GM18499 (cell line): ENCODE measurements around the gene DPEP2NB.
"Not testable (repeated sequence)": the region's sequence is repeated elsewhere in the genome, so short reads cannot be mapped to it uniquely, and the experiment has no call there.

Experiments
- ATAC-seq: cut with Tn5 transposase; IDR thresholded peaks from one replicate; pipeline ENCODE4 v1.9.1; 2021; ENCODE audit warnings: moderate number of reproducible peaks; ENCODE audit not compliant: insufficient read depth, unreplicated experiment

The DPEP2NB gene, protein sequence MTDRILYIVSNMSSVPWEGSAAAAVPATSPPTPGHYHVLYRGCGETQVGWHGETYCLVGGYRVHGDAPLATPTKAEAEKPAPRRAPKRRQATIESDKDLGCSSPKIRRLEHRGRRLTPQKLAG

DNA sequence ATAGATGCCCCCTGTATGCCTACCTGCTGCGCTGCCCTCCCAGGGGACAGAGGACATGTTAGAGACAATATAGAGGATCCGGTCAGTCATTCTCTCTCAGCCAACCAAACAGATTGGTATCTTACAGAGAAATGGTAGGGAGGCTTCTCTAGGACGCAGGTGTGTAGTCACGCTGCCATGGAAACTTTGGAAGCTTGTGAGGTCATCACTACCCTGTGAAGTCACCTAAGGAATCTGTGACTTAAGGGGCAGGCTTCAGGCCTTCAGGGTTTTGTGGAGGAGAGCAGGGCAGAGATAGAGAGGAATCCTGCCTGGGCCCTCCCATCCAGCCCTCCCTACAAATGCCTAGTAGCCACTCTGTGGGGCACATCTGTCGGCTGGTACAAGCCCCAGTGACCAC lies at the start of gene DPEP2NB:
TSS of gene DPEP2NB (minus strand) at position 231 of the 400 bp plus-strand sequence. CDS start at position 90, 141 bp downstream.
- ATAC-seq = no peak

DNA sequence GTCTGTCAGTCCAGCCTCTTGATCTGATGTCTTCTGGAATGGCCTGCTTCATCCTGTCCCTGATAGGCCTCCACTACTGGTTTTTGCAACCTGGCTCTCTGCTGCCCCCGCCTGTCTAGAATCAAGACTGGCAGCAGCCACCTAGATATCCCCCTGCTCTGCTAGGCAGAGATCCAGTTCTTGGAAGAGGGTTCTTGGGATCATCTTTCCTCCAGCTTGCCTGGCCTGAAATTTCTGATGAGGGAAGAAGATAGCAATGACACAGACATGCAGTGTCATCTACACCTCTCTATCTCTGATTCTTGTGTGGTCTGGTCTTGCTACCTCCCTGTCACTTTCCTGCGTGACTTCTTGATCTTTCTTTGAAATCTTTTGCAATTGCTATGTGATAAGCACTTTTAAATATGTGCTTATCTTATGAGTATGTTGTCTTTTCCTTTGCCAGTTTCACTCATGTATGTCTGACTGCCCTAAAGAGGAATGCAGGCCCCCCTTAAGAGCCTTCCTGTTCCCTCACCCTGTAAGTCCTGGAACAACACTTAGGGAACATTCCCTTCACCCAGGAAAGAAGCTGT lies 49.2 kb upstream of the DPEP2NB start:
- ATAC-seq = no peak

DNA sequence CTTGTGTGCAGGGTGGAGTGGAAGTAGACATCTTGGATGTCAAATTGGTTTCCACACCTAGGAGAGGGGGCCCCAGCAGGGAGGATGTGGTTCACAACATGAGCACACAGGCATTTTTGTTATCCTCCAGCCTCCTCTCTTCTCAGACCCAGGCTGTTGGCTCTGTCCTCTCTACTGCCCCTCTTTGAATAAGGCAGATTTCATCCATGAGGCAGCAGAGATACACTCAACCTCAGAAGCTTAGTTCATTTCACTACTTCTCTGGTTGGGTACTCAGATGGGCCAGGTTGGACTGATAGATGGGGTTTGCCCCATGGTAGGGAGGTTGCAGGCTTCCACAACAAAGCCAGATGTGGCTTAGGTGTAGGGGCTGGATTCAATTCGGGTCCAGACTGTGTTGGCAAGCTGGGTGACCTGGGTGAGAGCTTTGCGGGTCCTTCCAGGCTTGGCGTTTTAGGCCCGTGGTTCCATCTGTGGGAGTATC lies 47.2 kb upstream of the DPEP2NB start:
- no peak for ATAC-seq

DNA sequence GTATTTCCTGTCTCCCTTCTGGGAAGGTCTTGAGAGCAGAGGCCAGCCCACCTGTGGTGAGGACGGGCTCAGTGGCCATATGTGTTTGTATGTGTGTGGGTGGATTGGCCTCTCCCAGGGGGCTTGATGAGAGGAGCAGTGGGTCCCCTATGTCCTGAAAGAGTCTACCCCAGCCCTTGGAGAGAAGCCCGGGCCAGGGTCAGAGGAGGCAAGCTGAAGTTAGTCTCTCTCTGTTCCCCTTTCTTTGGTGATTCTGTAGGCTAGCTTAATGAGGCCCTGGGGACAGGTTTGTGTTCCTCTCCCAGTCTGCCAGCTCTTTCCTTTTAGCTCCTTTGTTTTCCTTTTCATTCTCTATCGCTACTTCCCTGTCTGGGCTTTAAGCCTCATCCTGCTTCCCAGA lies 45.7 kb upstream of the DPEP2NB start:
- ATAC-seq = no peak

DNA sequence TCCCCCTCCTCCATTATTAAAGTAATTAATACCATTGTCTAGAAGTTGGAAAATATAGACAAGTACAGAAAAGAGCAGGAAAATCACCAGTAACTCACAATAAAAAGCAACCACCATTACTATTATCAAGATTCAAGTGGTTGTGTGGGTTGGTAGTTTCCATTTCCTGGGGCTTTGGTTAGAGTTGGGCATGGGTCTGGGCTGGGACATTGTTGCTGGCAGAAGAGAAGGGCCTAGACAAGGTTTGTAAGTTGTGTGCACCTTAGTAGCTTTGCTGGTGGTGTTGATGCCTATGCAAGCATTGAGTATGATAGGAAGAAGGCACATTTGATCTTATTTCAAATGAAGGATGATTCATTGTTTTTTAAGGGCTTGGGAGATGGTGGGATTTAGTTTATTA lies 44.1 kb upstream of the DPEP2NB start:
- ATAC-seq = no peak

DNA sequence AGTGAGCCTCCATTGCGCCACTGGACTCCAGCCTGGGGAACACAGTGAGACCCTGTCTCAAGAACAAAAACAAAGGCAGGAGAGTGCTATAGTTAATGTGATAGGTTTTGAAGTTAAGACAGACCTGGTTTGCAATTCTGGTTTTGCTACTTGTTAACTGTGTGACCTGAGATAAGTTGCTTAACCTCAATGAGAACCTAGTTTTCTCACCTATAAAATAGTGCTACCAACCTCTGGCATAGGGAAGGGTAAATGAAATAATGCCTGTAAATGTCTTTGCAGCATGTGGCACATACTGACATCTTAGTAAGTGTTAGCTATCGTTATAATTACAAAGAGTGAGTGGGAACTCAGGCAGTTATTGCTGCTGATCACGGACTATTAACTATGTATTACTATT lies 39.7 kb upstream of the DPEP2NB start:
- no peak for ATAC-seq

DNA sequence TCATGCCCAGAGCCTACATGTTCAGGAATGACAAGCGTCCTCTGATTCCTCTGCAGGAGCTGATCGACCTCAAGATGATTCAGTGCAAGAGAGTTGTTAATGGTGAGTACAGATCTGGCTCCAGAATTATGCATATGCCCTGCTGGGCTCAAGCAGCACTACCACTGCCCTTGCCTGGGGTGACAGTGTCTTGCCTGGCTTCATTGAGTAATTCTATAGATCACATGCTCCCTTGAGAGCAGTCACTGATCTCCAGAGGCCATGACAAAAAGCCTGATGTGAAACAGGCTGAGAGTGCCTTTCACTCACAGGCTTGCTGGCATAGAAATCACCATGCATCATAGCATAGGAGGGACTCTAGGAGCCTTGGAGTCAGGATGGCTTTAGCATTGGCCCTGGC lies 33.7 kb upstream of the DPEP2NB start:
- no peak for ATAC-seq

DNA sequence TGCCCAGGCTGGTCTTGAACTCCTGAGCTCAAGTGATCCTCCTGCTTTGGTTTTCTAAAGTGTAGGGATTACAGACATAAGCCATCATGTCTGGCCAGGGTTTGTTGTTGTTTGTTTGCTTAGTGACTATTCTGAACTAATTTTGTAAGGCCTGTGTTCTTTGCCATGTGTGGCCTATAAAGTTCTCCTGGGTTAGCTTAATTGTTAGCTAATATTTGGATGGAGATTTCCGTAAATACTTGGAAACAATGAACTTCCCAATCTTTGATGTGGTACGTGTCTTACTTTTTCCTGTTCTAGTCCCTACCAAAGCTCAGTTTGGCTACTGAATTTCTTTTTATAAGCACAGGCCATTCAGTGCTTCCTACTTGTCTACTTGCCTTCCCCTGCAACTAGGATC lies 32.3 kb upstream of the DPEP2NB start:
- ATAC-seq = no peak

DNA sequence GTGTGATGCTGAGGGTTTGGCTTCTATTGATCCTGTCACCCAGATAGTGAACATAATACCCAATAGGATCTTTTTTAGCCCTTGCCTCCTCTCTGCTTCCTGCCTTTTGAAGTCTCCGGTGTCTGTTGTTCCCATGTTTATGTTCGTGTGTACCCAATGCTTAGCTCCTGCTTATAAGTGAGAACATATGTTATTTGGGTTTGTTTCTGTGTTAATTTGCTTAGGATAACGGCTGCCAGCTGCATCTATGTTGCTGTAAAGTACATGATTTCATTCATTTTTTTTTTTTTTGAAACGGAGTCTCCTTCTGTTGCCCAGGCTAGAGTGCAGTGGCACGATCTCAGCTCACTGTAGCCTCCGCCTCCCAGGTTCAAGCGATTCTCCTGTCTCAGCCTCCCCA lies 30.4 kb upstream of the DPEP2NB start:
- ATAC-seq = no peak

DNA sequence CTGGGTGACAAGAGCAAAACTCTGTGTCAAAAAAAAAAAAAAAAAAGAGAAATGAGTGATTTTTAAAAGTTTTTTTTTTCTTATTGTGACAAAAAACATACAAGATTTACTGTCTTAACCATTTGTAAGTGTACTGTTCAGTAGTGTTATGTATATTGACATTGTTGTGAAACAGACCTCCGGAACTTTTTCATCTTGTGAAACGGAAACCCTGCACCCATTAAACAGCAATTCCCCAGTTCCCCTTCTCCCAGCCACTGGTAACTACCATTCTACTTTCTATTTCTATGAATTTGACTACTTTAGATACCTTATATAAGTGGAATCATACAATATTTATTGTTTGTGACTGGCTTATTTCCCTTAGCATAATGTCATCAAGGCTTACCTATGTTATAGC lies 26.1 kb upstream of the DPEP2NB start:
- no peak for ATAC-seq

DNA sequence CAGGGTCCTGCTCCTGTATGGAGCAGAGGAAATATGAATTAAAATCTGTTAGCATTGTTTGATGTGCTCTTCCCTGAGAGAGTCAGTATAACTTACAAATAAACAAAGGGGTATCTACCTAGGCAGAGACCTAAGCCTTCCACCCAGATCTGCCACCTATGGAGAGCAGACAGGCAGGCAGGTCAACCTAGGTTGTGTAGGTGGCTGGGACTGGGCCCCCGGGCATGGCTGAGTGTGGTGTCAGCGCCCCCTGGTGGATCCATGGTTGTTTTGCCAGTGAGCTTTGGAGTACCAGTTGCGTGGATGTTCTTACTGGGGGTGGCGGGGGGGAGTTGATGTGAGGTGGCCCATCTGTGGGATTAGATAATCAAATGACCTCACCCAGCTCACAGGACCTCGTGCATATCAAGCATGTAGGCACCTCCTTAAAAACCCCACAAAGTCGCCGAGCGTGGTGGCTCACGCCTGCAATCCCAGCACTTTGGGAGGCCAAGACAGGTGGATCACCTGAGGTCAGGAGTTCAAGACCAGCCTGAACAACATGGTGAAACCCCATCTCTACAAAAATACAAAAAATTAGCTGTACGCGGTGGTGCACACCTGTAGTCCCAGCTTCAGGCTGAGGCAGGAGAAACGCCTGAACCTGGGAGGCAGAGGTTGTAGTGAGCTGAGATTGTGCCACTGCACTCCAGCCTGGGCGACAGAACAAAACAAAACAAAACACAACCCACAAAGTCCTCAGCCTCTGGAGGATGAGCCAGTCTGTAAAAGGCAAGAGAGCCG lies 25.0 kb upstream of the DPEP2NB start:
- no peak for ATAC-seq

DNA sequence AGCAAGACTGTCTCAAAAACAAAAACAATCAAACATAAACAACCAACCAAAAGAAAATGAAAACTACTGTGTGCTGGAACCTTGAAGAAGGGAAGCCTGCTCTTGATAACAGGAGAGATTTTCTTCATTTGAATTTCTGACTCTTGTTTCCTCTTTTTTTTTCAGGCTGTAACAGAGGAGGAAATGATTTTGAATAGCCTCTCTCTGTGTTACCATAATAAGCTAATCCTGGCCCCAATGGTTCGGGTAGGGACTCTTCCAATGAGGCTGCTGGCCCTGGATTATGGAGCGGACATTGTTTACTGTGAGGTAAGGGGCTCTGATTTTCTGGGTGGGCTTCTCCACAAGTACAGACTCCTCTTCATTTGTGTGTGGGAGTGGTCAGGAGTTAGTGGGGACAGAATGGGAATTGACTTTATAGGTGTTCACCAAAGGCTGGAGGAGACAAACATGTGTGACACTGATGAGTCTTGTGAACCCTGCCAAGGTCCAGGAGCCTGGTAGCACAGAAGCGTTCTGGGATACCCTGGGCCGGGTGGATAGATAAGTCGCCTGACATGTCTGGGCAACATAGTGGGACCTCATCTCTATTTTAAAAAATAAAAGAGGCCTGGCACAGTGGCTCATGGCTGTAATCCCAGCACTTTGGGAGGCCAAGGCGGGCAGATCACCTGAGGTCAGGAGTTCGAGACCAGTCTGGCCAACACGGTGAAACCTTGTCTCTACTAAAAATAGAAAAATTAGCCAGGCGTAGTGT lies 22.3 kb upstream of the DPEP2NB start:
- no peak for ATAC-seq

DNA sequence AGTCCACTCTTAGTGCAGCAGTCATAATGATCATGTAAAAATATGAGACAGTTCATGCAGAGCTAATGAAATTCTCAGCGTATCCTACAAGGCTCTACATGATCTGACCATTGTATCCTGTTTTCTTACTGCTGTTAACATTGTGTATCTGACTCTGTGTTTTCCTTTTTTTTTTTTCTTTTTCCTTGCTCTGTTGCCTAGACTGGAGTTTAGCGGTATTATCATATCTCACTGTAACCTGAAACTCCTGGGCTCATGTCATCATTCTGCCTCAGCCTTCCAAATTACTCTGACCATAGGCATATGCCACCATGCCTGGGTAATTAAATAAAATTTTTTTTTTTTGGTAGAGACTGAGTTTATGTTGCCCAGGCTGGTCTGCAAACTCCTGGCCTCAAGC lies 19.5 kb upstream of the DPEP2NB start:
- ATAC-seq = no peak

DNA sequence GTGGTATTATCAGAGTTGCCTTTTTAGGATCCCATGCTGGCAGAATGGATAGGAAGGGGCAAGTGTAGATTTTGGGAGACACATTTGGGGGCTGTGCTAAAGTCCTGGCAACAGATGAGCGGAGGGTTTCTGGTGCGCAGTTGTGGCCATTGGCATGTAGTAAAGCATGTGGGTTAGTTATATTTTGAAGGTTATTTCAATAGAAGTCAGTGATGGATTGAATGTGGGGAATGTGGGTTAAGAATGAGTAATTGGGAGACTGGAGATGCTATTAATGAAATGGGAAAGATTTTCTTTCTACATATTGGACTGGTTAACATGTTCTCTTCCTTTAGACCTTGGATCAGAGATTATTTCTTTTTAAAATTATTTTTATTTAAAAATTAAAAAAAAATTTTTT lies 17.4 kb upstream of the DPEP2NB start:
- no peak for ATAC-seq

DNA sequence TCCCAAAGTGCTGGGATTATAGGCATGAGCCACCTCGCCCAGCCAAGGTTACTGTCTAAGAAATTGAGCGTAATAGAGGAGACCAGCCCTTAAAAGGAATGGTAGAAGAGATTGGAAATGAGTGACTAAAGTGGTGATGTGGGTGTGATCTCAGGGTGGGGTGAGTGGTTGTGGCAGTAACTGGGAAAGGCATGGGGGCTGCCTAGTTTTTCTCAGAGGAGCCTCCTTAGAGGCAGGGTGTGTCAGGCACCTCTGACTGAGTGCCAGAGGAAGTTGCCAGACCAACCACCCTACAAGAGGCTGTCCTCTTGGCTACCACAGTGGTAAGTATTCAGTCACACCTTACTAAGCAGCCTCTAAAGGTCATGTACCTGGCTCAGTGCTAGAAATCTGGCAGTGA lies 16.2 kb upstream of the DPEP2NB start:
- no peak for ATAC-seq

DNA sequence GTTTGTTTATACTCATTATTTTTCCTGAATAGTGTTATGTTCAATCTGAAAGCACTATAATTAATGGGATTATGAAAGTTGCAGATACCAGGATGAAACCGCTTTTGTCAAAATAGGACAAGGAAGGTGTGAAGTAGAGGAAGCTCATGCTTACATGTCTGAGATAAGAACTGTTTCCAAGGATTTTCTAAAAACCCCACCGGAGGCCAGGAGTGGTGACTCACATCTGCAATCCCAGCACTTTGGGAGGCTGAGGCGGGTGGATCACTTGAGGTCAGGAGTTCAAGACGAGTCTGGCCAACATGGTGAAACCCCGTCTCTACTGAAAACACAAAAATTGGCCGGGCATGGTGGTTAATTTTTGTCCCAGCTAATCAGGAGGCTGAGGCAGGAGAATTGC lies 14.4 kb upstream of the DPEP2NB start:
- not testable (repeated sequence) for ATAC-seq

DNA sequence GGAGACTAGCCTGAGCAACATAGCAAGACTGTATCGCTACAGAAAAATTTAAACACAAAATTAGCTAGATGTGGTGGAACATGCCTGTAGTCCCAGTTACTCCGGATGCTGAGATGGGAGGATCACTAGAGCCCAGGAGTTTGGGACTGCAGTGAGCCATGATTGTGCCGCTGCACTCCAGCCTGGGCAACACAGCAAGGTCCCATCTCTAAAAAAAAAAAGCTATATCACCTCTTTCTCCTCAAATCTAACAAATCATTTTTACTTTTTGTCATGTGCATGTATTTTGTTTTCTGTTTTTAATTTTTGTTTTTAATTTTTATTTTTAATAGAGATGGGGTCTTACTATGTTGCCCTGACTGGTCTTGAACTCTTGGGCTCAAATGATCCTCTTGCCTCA lies 13.3 kb upstream of the DPEP2NB start:
- no peak for ATAC-seq

DNA sequence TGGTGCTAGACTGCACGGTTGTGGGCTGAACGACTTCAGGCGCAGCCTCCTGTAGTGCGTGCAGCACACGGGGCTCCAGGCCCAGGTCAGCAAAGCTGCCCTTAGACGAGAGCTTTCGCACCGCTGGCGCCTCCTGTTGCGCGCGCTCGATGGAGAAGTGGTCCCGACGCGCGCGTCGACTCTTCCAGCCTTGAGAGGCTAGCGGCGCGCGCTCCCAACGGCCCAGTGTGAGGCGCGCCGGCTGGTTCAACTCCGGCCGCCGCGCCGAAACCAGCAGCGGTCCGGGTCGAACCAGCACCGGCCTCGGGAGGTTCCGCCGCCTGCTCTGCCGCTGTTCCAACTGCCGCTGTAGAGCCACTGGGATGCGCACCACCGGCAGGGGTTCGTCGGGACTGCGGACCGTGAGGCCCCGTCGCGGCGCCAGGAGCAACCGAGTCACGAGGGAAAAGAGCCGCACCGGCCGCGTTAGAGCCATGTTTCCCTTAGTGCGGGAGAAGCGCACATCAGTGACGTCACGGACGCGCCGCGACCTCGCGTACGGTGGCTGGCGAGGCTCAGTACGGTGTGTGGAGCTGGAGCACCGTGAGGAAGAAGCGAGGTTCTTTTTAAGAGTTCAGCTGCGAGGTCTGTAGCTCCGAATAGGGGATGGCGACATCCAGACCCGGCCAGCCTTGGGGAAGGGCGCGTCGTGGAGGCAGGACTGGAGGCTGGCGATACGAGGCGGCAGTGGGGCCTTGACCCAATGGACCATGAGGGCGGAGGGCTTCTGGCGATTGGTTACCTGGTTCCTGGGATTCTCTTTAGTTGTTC lies 7.2 kb upstream of the DPEP2NB start, which contains the start of the genes DDX28 and DUS2:
TSS of gene DDX28 (minus strand) at position 505 of the 810 bp plus-strand sequence. CDS start at position 475, 30 bp downstream.
TSS of gene DUS2 (plus strand) at position 557 of the 810 bp plus-strand sequence. CDS start 14,740 bp downstream, outside the sequence.
- peak; percentile 49 for ATAC-seq

DNA sequence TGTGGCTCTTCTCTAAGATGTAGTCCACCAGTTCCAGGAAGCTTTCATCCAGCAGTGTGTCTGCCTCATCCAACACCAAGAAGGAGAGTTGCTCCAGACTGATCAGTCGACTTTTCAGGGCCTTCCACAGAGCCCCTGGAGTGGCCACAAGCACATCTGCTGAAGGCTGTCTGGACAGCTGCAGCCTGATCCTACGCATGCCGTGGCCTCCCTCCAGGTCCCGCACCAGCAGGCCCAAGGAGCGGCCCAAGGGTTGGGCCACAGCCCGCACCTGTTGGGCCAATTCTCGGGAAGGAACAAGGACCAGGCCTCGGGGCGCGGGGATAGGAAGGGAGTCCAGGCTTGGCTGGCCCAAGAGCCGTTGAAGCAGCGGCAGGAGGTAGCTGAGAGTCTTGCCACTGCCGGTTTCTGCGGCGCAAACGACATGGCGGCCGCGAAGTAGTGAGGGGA lies 6.6 kb upstream of the DPEP2NB start:
- ATAC-seq = no peak

DNA sequence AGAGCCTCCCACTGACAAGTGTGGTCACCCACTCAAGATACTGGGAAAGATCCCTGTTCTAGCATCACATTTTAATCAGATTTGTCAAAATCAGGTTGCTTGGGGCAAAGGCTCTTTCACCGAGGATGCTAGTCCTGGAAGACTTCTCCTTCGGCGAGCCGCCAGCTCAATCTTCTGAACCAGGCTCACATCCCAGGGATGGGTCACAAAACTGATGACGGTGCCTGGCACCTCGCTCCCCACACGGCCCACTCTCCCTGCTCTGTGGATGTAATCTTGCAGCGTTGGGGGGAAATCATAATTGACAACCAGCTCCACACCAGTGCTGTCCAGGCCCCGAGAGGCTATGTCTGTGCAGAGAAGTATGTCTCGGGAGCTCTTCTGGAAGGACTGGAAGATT lies 5.8 kb upstream of the DPEP2NB start:
- no peak for ATAC-seq
